ENCODE measurements around the gene PAX5. TPM values are rescaled to one million over a fixed set of nuclear protein-coding genes. Genes with fewer than 3 reads are reported as not detected.
"Not testable (repeated sequence)": the region's sequence is repeated elsewhere in the genome, so short reads cannot be mapped to it uniquely, and the experiment has no call there.

Gene PAX5
- total RNA-seq, 1 donor from 2014 or later, result not detected

DNA sequence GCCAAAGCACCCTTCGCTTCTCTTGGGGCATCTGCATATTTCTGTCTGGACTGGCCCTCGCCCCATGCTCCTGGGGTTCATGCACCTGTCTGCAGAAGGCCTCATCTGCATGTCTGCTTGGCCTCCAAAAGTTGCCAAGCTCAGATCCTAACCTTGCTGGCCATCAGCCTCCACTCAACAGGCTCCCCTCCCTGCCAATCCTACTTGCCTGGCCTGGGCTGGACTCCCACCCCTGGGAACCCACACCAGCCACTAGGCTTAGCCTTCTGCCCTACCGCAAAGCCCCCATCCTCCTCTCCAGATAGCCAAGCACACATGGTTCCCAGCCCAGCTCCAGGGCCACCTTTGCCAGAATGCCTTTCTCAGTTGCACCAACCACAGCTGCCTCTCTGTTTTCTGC, 159.8 kb downstream of the PAX5 start:
- intact Hi-C loops (cut with DNase I), result no loop called here
- no peaks in the 10 kb centered on the region for H3K9me3 ChIP-seq
- H3K4me1 ChIP-seq, result no peaks in the 10 kb centered on the region
- no peak for DNase-seq (ENCODE audit: low spot score in 2 of 2)
- H3K4me3 ChIP-seq, result no peak overlapping the region
- TF ChIP-seq, protein P1, sequence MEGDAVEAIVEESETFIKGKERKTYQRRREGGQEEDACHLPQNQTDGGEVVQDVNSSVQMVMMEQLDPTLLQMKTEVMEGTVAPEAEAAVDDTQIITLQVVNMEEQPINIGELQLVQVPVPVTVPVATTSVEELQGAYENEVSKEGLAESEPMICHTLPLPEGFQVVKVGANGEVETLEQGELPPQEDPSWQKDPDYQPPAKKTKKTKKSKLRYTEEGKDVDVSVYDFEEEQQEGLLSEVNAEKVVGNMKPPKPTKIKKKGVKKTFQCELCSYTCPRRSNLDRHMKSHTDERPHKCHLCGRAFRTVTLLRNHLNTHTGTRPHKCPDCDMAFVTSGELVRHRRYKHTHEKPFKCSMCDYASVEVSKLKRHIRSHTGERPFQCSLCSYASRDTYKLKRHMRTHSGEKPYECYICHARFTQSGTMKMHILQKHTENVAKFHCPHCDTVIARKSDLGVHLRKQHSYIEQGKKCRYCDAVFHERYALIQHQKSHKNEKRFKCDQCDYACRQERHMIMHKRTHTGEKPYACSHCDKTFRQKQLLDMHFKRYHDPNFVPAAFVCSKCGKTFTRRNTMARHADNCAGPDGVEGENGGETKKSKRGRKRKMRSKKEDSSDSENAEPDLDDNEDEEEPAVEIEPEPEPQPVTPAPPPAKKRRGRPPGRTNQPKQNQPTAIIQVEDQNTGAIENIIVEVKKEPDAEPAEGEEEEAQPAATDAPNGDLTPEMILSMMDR (IDR thresholded peaks at IDR 0.05), result no peak
- no peaks in the 10 kb centered on the region for H3K27me3 ChIP-seq
- H3K27ac ChIP-seq, result no peak overlapping the region
- no peaks in the 10 kb centered on the region for H3K36me3 ChIP-seq

DNA sequence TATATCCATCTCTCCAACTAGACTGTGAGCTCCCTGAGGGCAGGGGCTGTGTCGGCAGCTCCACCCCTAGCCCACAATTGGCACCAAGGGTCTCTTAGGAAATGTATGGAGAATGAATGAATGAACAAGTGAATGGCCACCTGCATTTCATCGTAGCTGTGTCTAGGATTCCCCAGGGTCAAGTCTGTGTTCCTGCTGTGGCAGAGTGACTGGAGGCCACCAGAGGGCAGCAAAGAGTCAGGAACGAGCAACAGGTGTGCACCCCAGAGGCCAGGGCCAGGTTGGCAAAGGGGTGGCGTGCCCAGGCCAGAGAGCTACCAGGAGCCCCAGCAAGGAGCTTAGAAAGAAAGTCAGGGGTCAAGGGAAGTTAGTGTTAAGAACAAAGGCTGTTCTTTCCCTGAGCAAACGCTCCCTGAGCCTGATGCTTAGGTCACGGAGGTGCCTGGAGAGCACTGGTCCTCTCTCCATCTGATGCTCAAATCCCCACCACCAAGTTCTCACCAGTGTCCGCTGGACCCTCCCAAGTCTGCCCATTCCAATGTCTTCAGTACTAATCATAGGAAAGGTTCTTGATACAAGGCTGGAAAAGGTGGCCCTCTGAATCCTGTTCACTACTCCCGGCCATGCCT, 160.7 kb downstream of the PAX5 start:
- intact Hi-C loops (cut with DNase I), result no loop called here

DNA sequence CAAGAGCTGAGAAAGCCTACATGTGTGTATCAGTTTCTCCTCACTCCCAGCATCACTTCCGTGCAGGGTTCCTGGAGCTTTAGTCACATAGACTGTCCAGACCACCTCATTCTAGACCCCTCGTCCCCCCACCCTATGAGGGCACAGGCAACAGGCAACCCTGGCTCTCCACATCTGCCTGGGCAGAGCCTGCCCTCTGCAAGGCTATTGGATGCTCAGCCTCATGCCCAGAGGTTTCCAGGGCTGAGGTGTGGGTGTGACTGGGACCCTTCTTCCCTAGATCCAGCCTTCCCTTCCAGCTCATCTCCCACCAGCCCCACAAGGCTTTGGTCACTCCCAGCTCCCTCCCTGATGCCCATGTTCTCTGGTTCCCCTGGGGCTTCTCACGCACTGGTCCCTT, 161.4 kb downstream of the PAX5 start:
- no peak for DNase-seq (ENCODE audit: low spot score in 2 of 2)
- Histone ChIP-seq H3K36me3 (no peaks in the 10 kb centered on the region), H3K4me1 (no peaks in the 10 kb centered on the region), H3K27ac (no peak overlapping the region), H3K4me3 (no peak overlapping the region), H3K27me3 (no peaks in the 10 kb centered on the region), H3K9me3 (no peaks in the 10 kb centered on the region)
- intact Hi-C loops (cut with DNase I), result no loop called here
- TF ChIP-seq, protein P1 (IDR thresholded peaks at IDR 0.05), result no peak

More for the DNA sequence above, 160.7 kb downstream of the PAX5 start:
- no peak overlapping the region for H3K27ac ChIP-seq
- no peak overlapping the region for H3K4me3 ChIP-seq
- H3K36me3 ChIP-seq, result no peaks in the 10 kb centered on the region
- no peak for DNase-seq (ENCODE audit: low spot score in 2 of 2)
- H3K27me3 ChIP-seq, result no peaks in the 10 kb centered on the region
- H3K9me3 ChIP-seq, result no peaks in the 10 kb centered on the region
- TF ChIP-seq, protein P1 (IDR thresholded peaks at IDR 0.05), result peak; percentile 28 to 74 (median 61)
- no peaks in the 10 kb centered on the region for H3K4me1 ChIP-seq

DNA sequence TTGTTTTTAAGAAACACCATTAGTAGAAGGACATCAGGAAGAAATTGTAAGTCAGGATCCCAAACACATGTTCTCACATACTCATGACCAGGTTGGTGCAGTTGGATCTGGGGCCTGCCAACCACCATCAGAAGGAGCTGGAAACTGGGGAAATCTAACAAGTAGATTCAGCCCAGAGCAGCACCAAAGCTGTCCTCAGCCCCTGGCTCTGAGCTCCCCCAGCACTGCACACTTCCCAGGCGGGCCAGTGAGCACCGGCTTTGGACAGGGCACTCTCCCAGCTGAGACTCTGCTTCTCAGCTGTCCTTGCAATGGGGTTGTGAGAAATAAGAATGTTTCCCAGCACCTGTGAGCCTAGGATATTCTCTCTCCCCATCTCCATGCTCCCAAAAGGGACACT, 162.5 kb downstream of the PAX5 start:
- Histone ChIP-seq H3K36me3 (no peaks in the 10 kb centered on the region), H3K27ac (no peak overlapping the region), H3K4me1 (no peaks in the 10 kb centered on the region), H3K27me3 (no peaks in the 10 kb centered on the region), H3K4me3 (no peak overlapping the region), H3K9me3 (no peaks in the 10 kb centered on the region)
- no peak for DNase-seq (ENCODE audit: low spot score in 2 of 2)
- intact Hi-C loops (cut with DNase I), result no loop called here
- TF ChIP-seq, protein P1 (IDR thresholded peaks at IDR 0.05), result no peak

DNA sequence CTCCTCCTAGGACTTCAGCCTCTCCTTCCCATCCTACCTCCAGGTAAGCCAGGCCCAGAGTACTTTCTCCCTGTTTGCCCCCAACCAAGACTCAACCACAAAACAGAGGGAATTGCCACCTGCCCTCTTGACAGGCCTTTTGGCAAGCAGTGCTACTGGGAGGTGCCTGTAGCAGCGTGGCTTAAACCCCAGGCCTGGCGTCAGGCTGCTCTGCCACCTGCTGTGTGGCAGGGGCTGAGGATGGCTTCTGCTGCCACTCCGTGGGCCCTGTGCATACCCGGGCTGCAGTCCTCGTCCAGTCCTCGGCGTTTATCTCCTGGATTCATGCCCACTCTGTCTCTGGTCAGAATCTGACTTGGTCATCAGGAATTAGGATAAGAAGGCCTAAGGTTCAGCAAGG, 163.1 kb downstream of the PAX5 start:
- Histone ChIP-seq H3K27ac (no peak overlapping the region), H3K4me1 (no peaks in the 10 kb centered on the region), H3K4me3 (no peak overlapping the region), H3K27me3 (no peaks in the 10 kb centered on the region), H3K36me3 (no peaks in the 10 kb centered on the region), H3K9me3 (no peaks in the 10 kb centered on the region)
- intact Hi-C loops (cut with DNase I), result no loop called here
- DNase-seq (ENCODE audit: low spot score in 2 of 2), result no peak
- TF ChIP-seq, protein P1 (IDR thresholded peaks at IDR 0.05), result no peak

DNA sequence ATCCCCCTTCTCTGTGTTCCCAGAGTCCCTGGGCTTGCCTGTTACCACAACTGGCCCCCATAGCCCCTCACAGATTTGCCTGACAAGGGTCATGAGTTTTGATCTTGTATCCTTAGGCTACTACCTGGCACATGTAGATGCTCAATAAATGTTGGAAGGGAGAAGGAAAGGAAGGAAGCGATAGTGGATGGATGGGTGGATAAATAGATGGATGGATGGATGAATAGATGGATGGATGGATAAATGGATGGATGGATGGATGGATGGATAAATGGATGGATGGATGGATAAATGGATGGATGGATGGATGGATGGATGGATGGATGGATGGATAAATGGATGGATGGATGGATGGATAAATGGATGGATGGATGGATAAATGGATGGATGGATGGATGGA, 164.5 kb downstream of the PAX5 start:
- H3K27ac ChIP-seq; intact Hi-C loops (cut with DNase I); H3K9me3 ChIP-seq; H3K4me3 ChIP-seq; H3K4me1 ChIP-seq; DNase-seq (ENCODE audit: low spot score in 2 of 2); H3K27me3 ChIP-seq; H3K36me3 ChIP-seq: not testable (repeated sequence)

Measured in ascending aorta (tissue), 2 donors.